Natural killer cell (primary cell): ENCODE data around the gene KRT35. TPM values are rescaled to one million over a fixed set of nuclear protein-coding genes. Genes with fewer than 3 reads are reported as not detected.

Experiments
- ATAC-seq, 3 donors: fragments of 150-1000 bp in 2 of 3; fragments of 200-7000 bp in 1 of 3; cut with Tn5 transposase; 1 replicate in 1 of 3; 2 replicates in 2 of 3; pipeline ENCODE4 v1.10.0; 2021; ENCODE audit warnings: mild to moderate bottlenecking in 2 of 3, moderate library complexity in 2 of 3
- DNase-seq, 2 donors: peaks; one replicate each; pipeline versions ENCODE4 v3.0.0 to v3.0.0-alpha.2; 2013 to 2021; ENCODE audit warnings: mixed read lengths in 1 of 2
- H3K27ac ChIP-seq: one replicate; pipeline ENCODE4 v1.5.1; 2013; ENCODE audit warnings: mild to moderate bottlenecking, low read length
- H3K27me3 ChIP-seq: one replicate; pipeline ENCODE4 v1.6.1; 2013; ENCODE audit warnings: low read length; ENCODE audit not compliant: control insufficient read depth, insufficient read depth
- H3K36me3 ChIP-seq: one replicate; pipeline ENCODE4 v1.6.1; 2013; ENCODE audit warnings: low read length; ENCODE audit not compliant: control insufficient read depth, insufficient read depth
- H3K4me1 ChIP-seq: one replicate; pipeline ENCODE4 v1.6.1; 2013; ENCODE audit warnings: low read length; ENCODE audit not compliant: control insufficient read depth, insufficient read depth
- H3K4me3 ChIP-seq: one replicate; pipeline ENCODE4 v1.5.1; 2013; ENCODE audit warnings: low read length
- H3K9me3 ChIP-seq: one replicate; pipeline ENCODE4 v1.6.1; 2013; ENCODE audit warnings: low read length; ENCODE audit not compliant: control insufficient read depth, insufficient read depth
- H3K27ac Mint-ChIP-seq, 2 donors: one replicate each; pipeline ENCODE4 v1.8.0; 2022; ENCODE audit warnings: mild to moderate bottlenecking in 2 of 2, mixed read lengths in 2 of 2, moderate library complexity in 1 of 2
- H3K27me3 Mint-ChIP-seq, 2 donors: one replicate each; pipeline ENCODE4 v1.8.0; 2022; ENCODE audit warnings: low read depth in 2 of 2, mixed read lengths in 2 of 2
- H3K36me3 Mint-ChIP-seq: one replicate; pipeline ENCODE4 v1.8.0; 2022; ENCODE audit warnings: mixed read lengths
- H3K4me1 Mint-ChIP-seq, 2 donors: one replicate each; pipeline ENCODE4 v1.8.0; 2022; ENCODE audit warnings: mixed read lengths in 2 of 2
- H3K4me3 Mint-ChIP-seq: one replicate; pipeline ENCODE4 v1.8.0; 2022; ENCODE audit warnings: mild to moderate bottlenecking, moderate library complexity, mixed read lengths
- H3K9me3 Mint-ChIP-seq, 2 donors: one replicate each; pipeline ENCODE4 v1.8.0; 2022; ENCODE audit warnings: mixed read lengths in 2 of 2
- CTCF ChIP-seq: fragments of 200-600 bp; IDR thresholded peaks from one replicate; pipeline ENCODE4 v1.8.0; 2022; ENCODE audit warnings: antibody characterized with exemption
- WGBS: methylation state at CpG from one replicate; pipeline ENCODE4 v1.1.7; 2013; ENCODE audit warnings: missing lambda C conversion rate; ENCODE audit not compliant: insufficient coverage; 5-methylcytosine and 5-hydroxymethylcytosine counted together
- intact Hi-C: fragments of 100-400 bp; cut with micrococcal nuclease; formaldehyde crosslinking; loops from one replicate; pipeline ENCODE4 v1.14.2; 2022
- total RNA-seq, 4 donors: library from RNA; stranded (reverse); fragments of 120-200 nt in 1 of 4; gene quantifications; one replicate each; pipeline versions ENCODE4 v1.2.3 to v1.2.4, GENCODE V29; 2013 to 2022

The KRT35 gene
- total RNA-seq, 3 donors from 2014 or later (not counting 1 experiment from before 2014, with no cell fraction given): not detected

GRCh38 chr17:41523787-41524186, 42.8 kb upstream of the KRT35 start:
- no peak for TF ChIP-seq CTCF
- Histone ChIP-seq H3K9me3 (no peaks in the 10 kb centered on the region), H3K36me3 (no peaks in the 10 kb centered on the region), H3K4me3 (no peak overlapping the region), H3K27me3 (peaks cover 18% of the 10 kb centered on the region), H3K4me1 (peaks cover 16% of the 10 kb centered on the region), H3K27ac (no peak overlapping the region)
- Mint-ChIP-seq H3K27ac (no peak overlapping the region), H3K27me3 (peaks cover 13 to 23% of the 10 kb centered on the region in 2 donors), H3K36me3 (no peaks in the 10 kb centered on the region), H3K4me1 (peaks cover 0 to 5% of the 10 kb centered on the region in 2 donors), H3K9me3 (no peaks in the 10 kb centered on the region), H3K4me3 (no peak overlapping the region)
- intact Hi-C loops: no loop called here
- ATAC-seq: no peak
- WGBS: 92% methylated on average over 19 of the region's 19 CpGs
- no peak for DNase-seq

- Mint-ChIP-seq H3K27me3 (peaks cover 8 to 18% of the 10 kb centered on the region in 2 donors), H3K9me3 (no peaks in the 10 kb centered on the region), H3K4me1 (peaks cover 0 to under 1% of the 10 kb centered on the region in 2 donors), H3K4me3 (no peak overlapping the region), H3K36me3 (no peaks in the 10 kb centered on the region), H3K27ac (no peak overlapping the region)
- no peaks in the 10 kb centered on the region for H3K9me3 ChIP-seq
- no peaks in the 10 kb centered on the region for H3K36me3 ChIP-seq
- WGBS: 66% methylated on average over 2 of the region's 4 CpGs
- TF ChIP-seq CTCF: no peak
- peaks cover 13% of the 10 kb centered on the region for H3K4me1 ChIP-seq
- H3K27me3 ChIP-seq: peaks cover 15% of the 10 kb centered on the region
- ATAC-seq: no peak
- no peak overlapping the region for H3K27ac ChIP-seq
- DNase-seq: no peak
- intact Hi-C loops: no loop called here
- H3K4me3 ChIP-seq: no peak overlapping the region
Measured at GRCh38 chr17:41523225-41523593, 42.3 kb upstream of the KRT35 start.

- H3K36me3 Mint-ChIP-seq: no peaks in the 10 kb centered on the region
- H3K9me3 Mint-ChIP-seq: no peaks in the 10 kb centered on the region
- ATAC-seq: no peak
- Histone ChIP-seq H3K4me3 (no peak overlapping the region), H3K4me1 (peaks cover 7% of the 10 kb centered on the region), H3K27ac (no peak overlapping the region), H3K27me3 (peaks cover 9% of the 10 kb centered on the region), H3K36me3 (no peaks in the 10 kb centered on the region), H3K9me3 (no peaks in the 10 kb centered on the region)
- intact Hi-C loops: no loop called here
- H3K27me3 Mint-ChIP-seq: peaks cover 6 to 16% of the 10 kb centered on the region in 2 donors
- DNase-seq: no peak
- no peak for TF ChIP-seq CTCF
- 87% methylated on average over 11 of the region's 12 CpGs for WGBS
- H3K4me1 Mint-ChIP-seq: no peaks in the 10 kb centered on the region
- no peak overlapping the region for H3K4me3 Mint-ChIP-seq
- no peak overlapping the region for H3K27ac Mint-ChIP-seq
Measured at GRCh38 chr17:41522301-41523224, 41.6 kb upstream of the KRT35 start.
